Keratinocyte (primary cell): ENCODE data around the gene AHNAK2. TPM values are rescaled to one million over a fixed set of nuclear protein-coding genes. Genes with fewer than 3 reads are reported as not detected.
A peak's percentile ranks its signal among the peaks of the same experiment; 100 is the strongest.

ENCODE experiments used
- DNase-seq: peaks from one replicate; pipeline ENCODE4 v3.0.0-alpha.2; 2011; ENCODE audit warnings: low read depth, missing footprints, low spot score
- FAIRE-seq: peaks from 2 replicates; lab custom pipeline; 2011; peaks lifted over from hg19 to GRCh38; lab: Jason Lieb, UNC
- H2AFZ ChIP-seq: 2 replicates; pipeline ENCODE4 v1.6.0; 2012; ENCODE audit warnings: low read length, control low read depth, inconsistent platforms; ENCODE audit not compliant: control insufficient read depth
- H3K27ac ChIP-seq: 2 replicates; pipeline ENCODE4 v1.5.1; 2011; ENCODE audit warnings: low read length; ENCODE audit not compliant: control insufficient read depth, insufficient read depth
- H3K27me3 ChIP-seq: 3 replicates; pipeline ENCODE4 v1.6.0; 2011; ENCODE audit warnings: low read length; ENCODE audit not compliant: control insufficient read depth, insufficient read depth; ENCODE audit errors: extremely low read depth
- H3K36me3 ChIP-seq, 2 experiments: 2 replicates in 1 of 2; 3 replicates in 1 of 2; pipeline ENCODE4 v1.5.1; 2011; ENCODE audit warnings: low read length in 2 of 2, mild to moderate bottlenecking in 1 of 2; ENCODE audit not compliant: control insufficient read depth in 2 of 2, insufficient read depth in 2 of 2; ENCODE audit errors: extremely low read depth in 1 of 2
- H3K4me1 ChIP-seq: 3 replicates; pipeline ENCODE4 v1.5.1; 2011; ENCODE audit warnings: low read length; ENCODE audit not compliant: control insufficient read depth, insufficient read depth; ENCODE audit errors: extremely low read depth
- H3K4me2 ChIP-seq: 3 replicates; pipeline ENCODE4 v1.6.0; 2011; ENCODE audit warnings: low read depth, low read length; ENCODE audit not compliant: control insufficient read depth, insufficient read depth; ENCODE audit errors: extremely low read depth
- H3K4me3 ChIP-seq, 3 experiments: fragments of 200-600 bp in 1 of 3; sonication (generic) in 1 of 3; 2 replicates in 2 of 3; 3 replicates in 1 of 3; pipeline ENCODE4 v1.5.1; 2011 to 2016; ENCODE audit warnings: low read length in 3 of 3, mild to moderate bottlenecking in 3 of 3, control low read depth in 2 of 3, inconsistent platforms in 1 of 3, low read depth in 1 of 3, mixed read lengths in 1 of 3, mixed run types in 1 of 3, moderate library complexity in 1 of 3; ENCODE audit not compliant: control insufficient read depth in 2 of 3, insufficient read depth in 2 of 3; ENCODE audit errors: extremely low read depth in 1 of 3
- H3K79me2 ChIP-seq: 2 replicates; pipeline ENCODE4 v1.6.0; 2012; ENCODE audit warnings: low read length; ENCODE audit not compliant: control insufficient read depth, insufficient read depth
- H3K9ac ChIP-seq: 3 replicates; pipeline ENCODE4 v1.6.0; 2011; ENCODE audit warnings: low read length; ENCODE audit not compliant: control insufficient read depth, insufficient read depth; ENCODE audit errors: extremely low read depth
- H3K9me1 ChIP-seq: 3 replicates; pipeline ENCODE4 v1.6.0; 2011; ENCODE audit warnings: low read length; ENCODE audit not compliant: control insufficient read depth, insufficient read depth; ENCODE audit errors: extremely low read depth
- H3K9me3 ChIP-seq: 2 replicates; pipeline ENCODE4 v1.5.1; 2012; ENCODE audit warnings: low read depth, low read length; ENCODE audit not compliant: control insufficient read depth
- H4K20me1 ChIP-seq: 3 replicates; pipeline ENCODE4 v1.6.0; 2011; ENCODE audit warnings: low read length; ENCODE audit not compliant: control insufficient read depth, insufficient read depth; ENCODE audit errors: extremely low read depth
- EZH2 ChIP-seq: IDR thresholded peaks from one replicate; pipeline ENCODE4 v1.6.1; 2012; ENCODE audit warnings: inconsistent platforms, mild to moderate bottlenecking, low read length, moderate library complexity
- dilution Hi-C: fragments of 300-500 bp; cut with MboI; formaldehyde crosslinking; loops from one replicate; pipeline ENCODE4 v1.7.0; 2020; ENCODE audit warnings: low sequenced_read_pairs; ENCODE audit not compliant: extremely low pct_ligation_motif_present
- polyA plus RNA-seq, 5 experiments: library from polyadenylated mRNA; depleted of rRNA in 3 of 5; stranded (reverse) in 3 of 5; stranded (forward) in 1 of 5; unstranded in 1 of 5; fragments of >200 nt; gene quantifications; 1 replicate in 1 of 5; 2 replicates in 3 of 5; 3 replicates in 1 of 5; pipeline versions ENCODE4 v1.2.1 to v1.2.3, GENCODE V29; 2011 to 2012; ENCODE audit warnings: missing spikeins in 2 of 5, low read depth in 1 of 5, low replicate concordance in 1 of 5
- TF ChIP-seq, protein P1 (sequence below), 3 experiments: IDR thresholded peaks in 1 of 3; conservative IDR thresholded peaks in 1 of 3; optimal IDR thresholded peaks in 1 of 3; 2 replicates in 2 of 3; 3 replicates in 1 of 3; pipeline versions ENCODE3 to v1.5.1; 2011; ENCODE audit warnings: low read length in 3 of 3, mild to moderate bottlenecking in 3 of 3, moderate library complexity in 2 of 3, control low read depth in 1 of 3, inconsistent platforms in 1 of 3; ENCODE audit not compliant: insufficient read depth in 2 of 3; ENCODE audit errors: extremely low read depth in 1 of 3

Gene AHNAK2
- polyA plus RNA-seq, 1 donor (not counting 4 experiments of a cell fraction or from before 2014, with no cell fraction given), result 164 TPM

- no peak overlapping the region for H3K27ac ChIP-seq
- H2AFZ ChIP-seq, result no peak overlapping the region
- peaks cover 35% of the 10 kb centered on the region for H3K4me1 ChIP-seq
- H4K20me1 ChIP-seq, result peaks cover 3% of the 10 kb centered on the region
- no peaks in the 10 kb centered on the region for H3K27me3 ChIP-seq
- H3K9me1 ChIP-seq, result no peaks in the 10 kb centered on the region
- dilution Hi-C loops, result no loop called here
- TF ChIP-seq EZH2, result no peak
- TF ChIP-seq, protein P1, sequence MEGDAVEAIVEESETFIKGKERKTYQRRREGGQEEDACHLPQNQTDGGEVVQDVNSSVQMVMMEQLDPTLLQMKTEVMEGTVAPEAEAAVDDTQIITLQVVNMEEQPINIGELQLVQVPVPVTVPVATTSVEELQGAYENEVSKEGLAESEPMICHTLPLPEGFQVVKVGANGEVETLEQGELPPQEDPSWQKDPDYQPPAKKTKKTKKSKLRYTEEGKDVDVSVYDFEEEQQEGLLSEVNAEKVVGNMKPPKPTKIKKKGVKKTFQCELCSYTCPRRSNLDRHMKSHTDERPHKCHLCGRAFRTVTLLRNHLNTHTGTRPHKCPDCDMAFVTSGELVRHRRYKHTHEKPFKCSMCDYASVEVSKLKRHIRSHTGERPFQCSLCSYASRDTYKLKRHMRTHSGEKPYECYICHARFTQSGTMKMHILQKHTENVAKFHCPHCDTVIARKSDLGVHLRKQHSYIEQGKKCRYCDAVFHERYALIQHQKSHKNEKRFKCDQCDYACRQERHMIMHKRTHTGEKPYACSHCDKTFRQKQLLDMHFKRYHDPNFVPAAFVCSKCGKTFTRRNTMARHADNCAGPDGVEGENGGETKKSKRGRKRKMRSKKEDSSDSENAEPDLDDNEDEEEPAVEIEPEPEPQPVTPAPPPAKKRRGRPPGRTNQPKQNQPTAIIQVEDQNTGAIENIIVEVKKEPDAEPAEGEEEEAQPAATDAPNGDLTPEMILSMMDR (optimal IDR thresholded peaks at IDR 0.05 in 1 of 3, IDR thresholded peaks at IDR 0.05 in 1 of 3, conservative IDR thresholded peaks at IDR 0.05 in 1 of 3; ENCODE audit: extremely low read depth in 1 of 3, insufficient read depth in 2 of 3, low read length in 3 of 3), result no peak
- no peaks in the 10 kb centered on the region for H3K9me3 ChIP-seq
- FAIRE-seq, result no peak
- peak overlapping the region; percentile 78 for H3K4me2 ChIP-seq
- H3K9ac ChIP-seq, result no peak overlapping the region
- DNase-seq, result no peak
- no peak overlapping the region for H3K4me3 ChIP-seq
- no peaks in the 10 kb centered on the region for H3K36me3 ChIP-seq
- peaks cover 10% of the 10 kb centered on the region for H3K79me2 ChIP-seq
Measured at GRCh38 chr14:104978746-104979691, 845 bp upstream of the AHNAK2 start.

DNA sequence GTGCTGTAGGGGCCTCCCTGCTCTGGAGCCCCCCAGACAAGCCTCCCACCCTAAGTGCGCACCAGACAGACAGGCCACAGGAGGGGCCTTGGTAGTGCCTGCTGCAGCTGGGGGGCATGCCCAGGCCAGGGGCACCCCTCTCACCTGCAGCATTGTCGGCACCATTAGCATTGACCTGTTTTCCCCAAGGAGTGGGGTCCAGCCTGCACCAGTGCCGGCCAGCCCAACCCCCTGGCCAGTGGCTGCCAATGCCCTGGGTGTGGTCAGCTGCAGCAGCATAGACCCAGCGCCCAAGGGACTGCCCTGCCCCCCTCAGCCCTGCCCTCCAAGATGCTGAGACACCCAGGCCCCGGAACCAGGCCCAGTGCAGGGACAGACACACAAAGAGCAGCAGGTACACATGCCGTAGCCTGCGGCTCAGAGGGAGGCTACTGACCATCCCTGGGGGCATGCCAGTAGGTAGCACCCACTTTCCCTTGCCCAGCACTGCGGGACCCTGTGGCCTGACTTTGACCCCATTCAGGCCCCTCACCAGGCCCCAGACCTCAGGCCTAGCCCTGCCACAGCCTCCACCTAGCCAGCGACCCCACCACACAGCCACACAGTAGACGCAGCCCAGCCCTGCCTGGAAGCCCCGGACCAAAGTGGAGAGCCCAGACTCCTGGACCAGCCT, 1.0 kb downstream of the AHNAK2 start:
- Histone ChIP-seq H3K36me3 (no peaks in the 10 kb centered on the region), H3K9me1 (no peaks in the 10 kb centered on the region), H3K4me1 (peaks cover 43% of the 10 kb centered on the region), H2AFZ (no peak overlapping the region), H3K4me2 (peak overlapping the region; percentile 78), H3K27ac (no peak overlapping the region), H4K20me1 (peaks cover 3% of the 10 kb centered on the region), H3K9ac (peak overlapping the region; percentile 83), H3K79me2 (peaks cover 10% of the 10 kb centered on the region), H3K9me3 (no peaks in the 10 kb centered on the region), H3K4me3 (peak overlapping the region; percentile 65 to 86 (median 82)), H3K27me3 (no peaks in the 10 kb centered on the region)
- no peak for TF ChIP-seq EZH2
- TF ChIP-seq, protein P1 (optimal IDR thresholded peaks at IDR 0.05 in 1 of 3, IDR thresholded peaks at IDR 0.05 in 1 of 3, conservative IDR thresholded peaks at IDR 0.05 in 1 of 3; ENCODE audit: extremely low read depth in 1 of 3, insufficient read depth in 2 of 3, low read length in 3 of 3), result no peak
- dilution Hi-C loops, result no loop called here
- FAIRE-seq, result no peak
- no peak for DNase-seq
